ENCODE results near the gene ADGRG1.

Gene ADGRG1

DNA sequence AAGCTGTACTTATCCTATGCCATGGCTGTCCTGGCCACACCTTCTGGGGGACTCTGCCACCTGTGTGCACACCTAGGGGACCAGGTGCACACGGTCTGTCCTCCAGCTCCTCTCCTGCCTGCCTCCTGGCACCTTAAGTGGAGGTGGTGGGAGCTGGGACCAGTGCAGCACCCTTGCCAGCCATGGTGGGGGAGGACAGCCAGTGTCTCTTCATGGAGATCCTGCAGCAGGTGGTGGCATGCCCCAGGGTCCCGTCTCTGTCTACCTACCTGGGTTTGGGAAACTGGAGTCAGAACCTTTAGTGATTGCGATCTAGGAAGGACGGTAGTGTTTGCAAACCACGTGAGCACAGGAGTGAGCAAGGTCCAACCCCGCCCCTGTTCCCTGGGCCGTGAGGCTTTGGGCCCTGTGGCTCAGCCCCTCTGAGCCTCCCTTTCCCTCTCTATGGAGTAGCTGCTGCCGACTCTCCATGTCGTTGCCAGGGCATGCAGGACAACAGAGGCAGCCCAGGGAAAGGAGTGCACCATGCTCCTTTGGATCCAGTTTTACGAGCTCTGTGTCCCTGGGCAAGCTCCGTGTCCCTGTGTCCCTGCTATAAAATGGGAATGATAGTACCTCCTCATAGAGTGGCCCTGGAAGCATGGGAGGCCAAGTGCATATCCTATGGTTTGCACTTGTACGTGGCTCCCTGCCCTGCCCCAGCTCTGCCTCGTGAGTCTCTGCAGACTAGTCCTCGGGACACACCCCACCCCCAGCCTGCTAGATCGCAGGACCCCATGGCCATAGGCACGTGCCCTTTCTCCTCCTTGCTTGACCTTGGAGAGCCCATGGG lies 7.1 kb downstream of the ADGRG1 start:
- TF ChIP-seq, protein P1, sequence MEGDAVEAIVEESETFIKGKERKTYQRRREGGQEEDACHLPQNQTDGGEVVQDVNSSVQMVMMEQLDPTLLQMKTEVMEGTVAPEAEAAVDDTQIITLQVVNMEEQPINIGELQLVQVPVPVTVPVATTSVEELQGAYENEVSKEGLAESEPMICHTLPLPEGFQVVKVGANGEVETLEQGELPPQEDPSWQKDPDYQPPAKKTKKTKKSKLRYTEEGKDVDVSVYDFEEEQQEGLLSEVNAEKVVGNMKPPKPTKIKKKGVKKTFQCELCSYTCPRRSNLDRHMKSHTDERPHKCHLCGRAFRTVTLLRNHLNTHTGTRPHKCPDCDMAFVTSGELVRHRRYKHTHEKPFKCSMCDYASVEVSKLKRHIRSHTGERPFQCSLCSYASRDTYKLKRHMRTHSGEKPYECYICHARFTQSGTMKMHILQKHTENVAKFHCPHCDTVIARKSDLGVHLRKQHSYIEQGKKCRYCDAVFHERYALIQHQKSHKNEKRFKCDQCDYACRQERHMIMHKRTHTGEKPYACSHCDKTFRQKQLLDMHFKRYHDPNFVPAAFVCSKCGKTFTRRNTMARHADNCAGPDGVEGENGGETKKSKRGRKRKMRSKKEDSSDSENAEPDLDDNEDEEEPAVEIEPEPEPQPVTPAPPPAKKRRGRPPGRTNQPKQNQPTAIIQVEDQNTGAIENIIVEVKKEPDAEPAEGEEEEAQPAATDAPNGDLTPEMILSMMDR (conservative IDR thresholded peaks at IDR 0.05) = no peak
- peak overlapping the region; percentile 40; the same call in 1 of the 2 replicates for H3K27ac ChIP-seq

DNA sequence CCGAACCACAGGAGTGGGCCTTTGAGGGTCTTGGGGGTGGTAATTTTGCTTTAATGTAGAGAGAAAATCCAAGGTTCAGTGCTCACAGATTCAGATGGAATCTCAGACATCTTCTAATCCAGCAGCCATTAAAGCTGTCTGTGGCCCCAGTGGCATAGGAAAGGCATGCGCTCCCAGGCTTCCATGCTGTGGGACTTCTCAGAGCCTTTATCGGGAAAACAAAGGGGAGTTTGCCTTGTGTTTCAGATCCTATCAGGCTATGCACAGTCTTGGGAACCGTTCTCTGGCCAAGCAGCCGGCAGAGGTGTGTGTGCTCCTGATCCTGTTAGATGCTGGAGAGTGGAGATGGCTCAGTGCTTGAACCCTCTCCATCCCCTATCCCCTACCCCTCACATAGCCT lies 7.8 kb downstream of the ADGRG1 start:
- TF ChIP-seq, protein P1 (conservative IDR thresholded peaks at IDR 0.05) = no peak
- no peak overlapping the region; the same call in 1 of the 2 replicates for H3K27ac ChIP-seq

DNA sequence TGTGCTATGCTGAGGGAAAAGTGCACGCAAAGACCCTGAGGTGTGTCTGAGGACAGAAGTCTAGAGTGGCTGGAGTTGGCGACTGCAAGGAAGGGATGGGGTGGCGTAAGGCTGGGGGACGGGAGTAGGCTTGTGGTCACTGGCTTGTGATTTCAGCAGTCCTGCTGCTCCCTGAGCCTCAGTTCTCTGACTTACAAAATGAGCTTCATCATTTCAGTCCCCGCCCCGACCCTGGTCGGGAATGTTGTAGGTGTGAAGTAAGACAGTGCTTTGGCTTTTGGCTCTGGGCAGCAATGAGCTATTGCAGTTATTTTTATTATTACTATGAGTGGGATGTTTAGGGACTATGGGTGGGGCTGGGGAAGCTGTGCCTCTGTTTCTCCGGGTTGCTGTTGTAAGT lies 8.6 kb downstream of the ADGRG1 start:
- TF ChIP-seq, protein P1 (conservative IDR thresholded peaks at IDR 0.05) = no peak
- H3K27ac ChIP-seq = no peak overlapping the region

DNA sequence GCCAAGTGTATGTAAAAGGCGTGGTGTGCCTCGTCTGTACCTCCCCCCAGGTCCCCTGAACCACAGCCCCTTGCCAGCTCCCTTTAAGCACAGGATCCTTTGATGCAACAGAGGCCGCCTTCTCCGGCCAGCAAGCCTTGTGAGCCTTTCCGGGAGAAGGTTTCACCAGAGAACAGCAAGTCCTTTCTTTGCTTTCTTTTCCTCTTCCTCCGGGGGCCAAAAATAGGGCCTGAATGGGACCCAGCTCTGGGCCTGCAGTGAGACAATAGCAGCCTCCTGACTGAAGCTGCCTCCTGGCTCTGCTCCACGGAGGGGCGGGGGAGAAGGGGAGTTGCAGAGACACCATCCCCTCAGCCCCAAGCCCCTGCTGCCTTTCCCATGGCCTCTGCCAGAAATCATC lies 9.0 kb downstream of the ADGRG1 start:
- TF ChIP-seq, protein P1 (conservative IDR thresholded peaks at IDR 0.05) = no peak
- H3K27ac ChIP-seq = no peak overlapping the region

DNA sequence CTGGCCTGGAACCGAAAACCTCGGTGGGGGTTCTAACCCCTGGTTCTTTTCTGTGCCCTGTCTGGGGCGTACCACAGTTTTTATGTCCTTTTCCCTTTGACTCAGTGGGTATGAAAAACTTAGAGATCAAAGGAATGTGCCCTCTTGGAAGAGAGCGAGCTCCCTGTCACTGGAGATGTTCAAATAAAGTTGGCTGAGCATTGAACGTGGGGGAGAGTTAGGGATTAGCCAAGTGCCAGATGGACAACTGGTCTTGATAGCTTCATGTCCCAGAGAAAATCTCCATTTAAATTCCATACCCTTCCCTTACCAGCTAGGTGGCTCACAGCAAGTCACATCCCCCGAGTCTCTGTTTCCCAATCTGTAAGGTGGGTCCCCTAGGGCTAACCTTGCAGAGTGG lies 9.5 kb downstream of the ADGRG1 start:
- TF ChIP-seq, protein P1 (conservative IDR thresholded peaks at IDR 0.05) = no peak

DNA sequence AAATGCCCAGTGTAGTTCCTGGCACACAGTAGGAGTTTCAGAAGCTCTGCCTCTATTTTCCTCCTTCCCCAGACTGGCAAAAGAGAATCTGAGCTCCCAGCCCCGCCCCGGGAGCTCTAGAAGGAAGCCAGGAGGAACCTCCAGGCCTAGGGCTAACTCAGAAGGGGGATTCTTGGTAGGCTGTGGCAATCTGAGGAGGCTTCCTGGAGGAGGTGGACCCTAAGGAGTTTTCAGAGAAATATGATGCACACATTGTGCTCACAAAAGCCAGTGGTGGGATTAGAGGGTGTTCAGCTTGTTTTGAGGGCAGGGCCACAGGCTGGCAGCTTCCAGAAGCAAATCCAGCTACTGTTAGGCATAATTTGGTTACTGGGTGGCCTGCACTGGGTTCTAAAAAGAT lies 10.0 kb downstream of the ADGRG1 start:
- TF ChIP-seq, protein P1 (conservative IDR thresholded peaks at IDR 0.05) = no peak
- H3K27ac ChIP-seq = no peak overlapping the region

More for the DNA sequence above, 9.5 kb downstream of the ADGRG1 start:
- no peak overlapping the region for H3K27ac ChIP-seq

DNA sequence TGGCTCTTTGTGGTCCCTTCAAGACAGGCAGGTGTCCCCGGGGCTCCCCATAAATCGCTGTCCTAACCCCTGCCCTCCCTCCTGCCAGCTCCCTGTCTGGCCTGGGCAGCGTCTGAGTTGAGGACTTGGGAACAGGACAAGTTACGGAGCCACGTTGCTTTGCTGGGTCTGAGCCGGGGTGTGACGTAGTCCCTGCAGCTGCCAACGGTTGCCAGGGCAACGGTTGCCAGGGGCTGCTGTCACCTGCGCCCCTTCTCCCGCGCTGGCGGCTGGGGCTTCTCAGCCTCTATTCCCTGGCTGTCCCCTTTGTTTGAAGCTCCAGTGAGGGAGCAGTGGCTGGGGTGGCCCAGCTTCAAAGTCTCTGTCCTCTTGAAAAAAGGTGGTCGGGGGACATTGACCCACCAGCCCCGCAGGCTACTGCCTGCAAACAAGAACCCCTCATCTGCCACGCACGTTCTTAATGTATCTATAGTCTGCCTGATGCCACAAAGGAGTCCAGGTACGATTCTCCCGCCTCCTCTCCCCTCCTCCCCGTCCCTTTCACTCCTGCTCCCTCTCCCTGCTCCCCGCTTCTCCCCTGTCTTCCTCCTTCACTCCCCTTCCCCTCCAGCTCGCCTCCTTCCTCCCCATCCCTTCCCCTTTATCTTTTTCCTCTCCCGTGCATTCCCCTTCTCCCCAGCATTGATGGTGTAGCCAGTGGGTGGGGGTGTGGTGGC lies 10.9 kb downstream of the ADGRG1 start:
- H3K27ac ChIP-seq = no peak overlapping the region
- TF ChIP-seq, protein P1 (conservative IDR thresholded peaks at IDR 0.05) = no peak

All from VCaP (cell line).